Lower leg skin (tissue), 3 donors: ENCODE measurements around the gene ZNF239.

Experiments
- POLR2A ChIP-seq, 2 donors: fragments of 450-650 bp; IDR thresholded peaks; one replicate each; pipeline ENCODE4 v1.6.1; 2016 to 2017; ENCODE audit warnings: antibody characterized with exemption in 2 of 2, mild to moderate bottlenecking in 1 of 2, moderate library complexity in 1 of 2
- TF ChIP-seq, protein P1 (sequence below), 3 donors: fragments of 450-650 bp; IDR thresholded peaks; one replicate each; pipeline ENCODE4 v1.5.1; 2016; ENCODE audit warnings: antibody characterized with exemption in 3 of 3, mild to moderate bottlenecking in 3 of 3, moderate library complexity in 2 of 3

GRCh38 chr10:43599333-43599732, 24.9 kb upstream of the ZNF239 start:
- TF ChIP-seq, protein P1, sequence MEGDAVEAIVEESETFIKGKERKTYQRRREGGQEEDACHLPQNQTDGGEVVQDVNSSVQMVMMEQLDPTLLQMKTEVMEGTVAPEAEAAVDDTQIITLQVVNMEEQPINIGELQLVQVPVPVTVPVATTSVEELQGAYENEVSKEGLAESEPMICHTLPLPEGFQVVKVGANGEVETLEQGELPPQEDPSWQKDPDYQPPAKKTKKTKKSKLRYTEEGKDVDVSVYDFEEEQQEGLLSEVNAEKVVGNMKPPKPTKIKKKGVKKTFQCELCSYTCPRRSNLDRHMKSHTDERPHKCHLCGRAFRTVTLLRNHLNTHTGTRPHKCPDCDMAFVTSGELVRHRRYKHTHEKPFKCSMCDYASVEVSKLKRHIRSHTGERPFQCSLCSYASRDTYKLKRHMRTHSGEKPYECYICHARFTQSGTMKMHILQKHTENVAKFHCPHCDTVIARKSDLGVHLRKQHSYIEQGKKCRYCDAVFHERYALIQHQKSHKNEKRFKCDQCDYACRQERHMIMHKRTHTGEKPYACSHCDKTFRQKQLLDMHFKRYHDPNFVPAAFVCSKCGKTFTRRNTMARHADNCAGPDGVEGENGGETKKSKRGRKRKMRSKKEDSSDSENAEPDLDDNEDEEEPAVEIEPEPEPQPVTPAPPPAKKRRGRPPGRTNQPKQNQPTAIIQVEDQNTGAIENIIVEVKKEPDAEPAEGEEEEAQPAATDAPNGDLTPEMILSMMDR (IDR thresholded peaks at IDR 0.05) = no peak
- TF ChIP-seq POLR2A (IDR thresholded peaks at IDR 0.05) = no peak
